ENCODE measurements around the gene RNFT2.

Gene RNFT2

GRCh38 chr12:116698116-116698515, 40.0 kb upstream of the RNFT2 start:
- no peak for TF ChIP-seq CTCF (IDR thresholded peaks at IDR 0.05; ENCODE audit: low read depth, low read length, missing control alignments)
- DNase-seq (ENCODE audit: low read depth), result no peak
- H3K4me3 ChIP-seq (ENCODE audit: low read depth, low read length), result no peak overlapping the region
- in situ Hi-C loops (cut with HindIII; ENCODE audit: low sequenced_read_pairs), result no loop called here

GRCh38 chr12:116698554-116699075, 39.5 kb upstream of the RNFT2 start:
- no peak for TF ChIP-seq CTCF (IDR thresholded peaks at IDR 0.05; ENCODE audit: low read depth, low read length, missing control alignments)
- in situ Hi-C loops (cut with HindIII; ENCODE audit: low sequenced_read_pairs), result no loop called here

GRCh38 chr12:116700066-116700465, 38.0 kb upstream of the RNFT2 start:
- TF ChIP-seq CTCF (IDR thresholded peaks at IDR 0.05; ENCODE audit: low read depth, low read length, missing control alignments), result no peak
- no peak overlapping the region for H3K4me3 ChIP-seq (ENCODE audit: low read depth, low read length)
- in situ Hi-C loops (cut with HindIII; ENCODE audit: low sequenced_read_pairs), result no loop called here
- no peak for DNase-seq (ENCODE audit: low read depth)

More at GRCh38 chr12:116698554-116699075, 39.5 kb upstream of the RNFT2 start:
- no peak overlapping the region for H3K4me3 ChIP-seq (ENCODE audit: low read depth, low read length)
- no peak for DNase-seq (ENCODE audit: low read depth)

- TF ChIP-seq CTCF (IDR thresholded peaks at IDR 0.05; ENCODE audit: low read depth, low read length, missing control alignments), result no peak
- DNase-seq (ENCODE audit: low read depth), result no peak
- in situ Hi-C loops (cut with HindIII; ENCODE audit: low sequenced_read_pairs), result no loop called here
- H3K4me3 ChIP-seq (ENCODE audit: low read depth, low read length), result no peak overlapping the region
These were observed 36.7 kb upstream of the RNFT2 start for GRCh38 chr12:116701432-116701831.

GRCh38 chr12:116703214-116703795, 34.8 kb upstream of the RNFT2 start:
- DNase-seq (ENCODE audit: low read depth), result peak; percentile 26
- peak; percentile 91 for TF ChIP-seq CTCF (IDR thresholded peaks at IDR 0.05; ENCODE audit: low read depth, low read length, missing control alignments)
- in situ Hi-C loops (cut with HindIII; ENCODE audit: low sequenced_read_pairs), result no loop called here
- H3K4me3 ChIP-seq (ENCODE audit: low read depth, low read length), result no peak overlapping the region

- DNase-seq (ENCODE audit: low read depth), result no peak
- in situ Hi-C loops (cut with HindIII; ENCODE audit: low sequenced_read_pairs), result no loop called here
- H3K4me3 ChIP-seq (ENCODE audit: low read depth, low read length), result no peak overlapping the region
- TF ChIP-seq CTCF (IDR thresholded peaks at IDR 0.05; ENCODE audit: low read depth, low read length, missing control alignments), result no peak
These were observed 30.4 kb upstream of the RNFT2 start for GRCh38 chr12:116707751-116708150.

All from astrocyte of the cerebellum (primary cell).